D721Med (cell line): Measurements from ENCODE around the gene IFFO2.

Source experiments
- DNase-seq: peaks from one replicate; pipeline ENCODE4 v3.0.0; 2011; ENCODE audit warnings: low spot score; ENCODE audit not compliant: insufficient read length
- FAIRE-seq: peaks from 2 replicates; lab custom pipeline; 2011; peaks lifted over from hg19 to GRCh38; lab: Jason Lieb, UNC
- CTCF ChIP-seq: IDR thresholded peaks from 2 replicates; pipeline ENCODE4 v1.5.1; 2012; ENCODE audit warnings: mild to moderate bottlenecking, control low read depth; ENCODE audit not compliant: insufficient read depth; ENCODE audit errors: missing control alignments

The IFFO2 gene

GRCh38 chr1:18953731-18954231 lies 2.7 kb downstream of the IFFO2 start:
- DNase-seq: no peak
- FAIRE-seq: no peak
- no peak for TF ChIP-seq CTCF

GRCh38 chr1:18951818-18952391 lies 4.6 kb downstream of the IFFO2 start:
- DNase-seq (no peak), FAIRE-seq (no peak)
- TF ChIP-seq CTCF: no peak

GRCh38 chr1:18951416-18951815 lies 5.1 kb downstream of the IFFO2 start:
- DNase-seq (no peak), FAIRE-seq (no peak)
- TF ChIP-seq CTCF: no peak

- no peak for TF ChIP-seq CTCF
- DNase-seq (no peak), FAIRE-seq (no peak)
These were observed 6.0 kb downstream of the IFFO2 start for GRCh38 chr1:18950401-18951026.

DNA sequence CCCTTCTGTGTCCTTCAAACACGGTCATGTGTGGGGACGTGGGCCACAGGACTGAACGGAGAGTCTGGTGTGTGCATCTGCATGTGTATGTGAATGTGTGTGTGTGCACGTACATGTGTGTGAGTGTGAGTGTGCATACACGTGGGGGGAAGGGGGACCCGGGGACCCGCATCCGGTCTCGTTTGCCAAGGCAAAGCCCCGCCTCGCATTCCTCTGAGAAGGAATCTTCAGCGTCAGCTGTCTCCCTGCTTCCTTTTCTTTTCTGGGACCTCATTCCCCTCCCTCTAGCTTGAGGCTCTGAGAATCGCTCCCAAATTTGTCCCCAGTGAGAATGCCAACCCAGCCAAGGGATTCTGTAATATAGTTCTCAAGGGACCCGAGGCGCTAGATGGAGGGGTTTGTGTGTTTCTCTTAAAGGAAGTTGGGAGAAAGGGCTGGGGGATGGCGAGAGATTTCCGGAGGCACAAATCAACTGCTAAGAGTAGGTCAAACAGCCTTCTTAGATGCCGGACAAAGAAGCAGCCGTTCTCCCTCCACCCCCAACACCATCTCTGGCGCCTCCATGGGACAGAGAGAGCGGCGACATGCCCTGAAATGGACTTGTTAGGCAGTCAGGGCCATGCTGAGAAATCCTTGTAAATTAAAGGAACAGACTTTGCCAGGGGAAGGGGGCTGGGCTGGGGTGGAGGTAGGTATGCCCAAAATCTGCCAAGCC lies 6.6 kb downstream of the IFFO2 start:
- TF ChIP-seq CTCF: no peak
- FAIRE-seq: no peak
- DNase-seq: no peak

- DNase-seq (no peak), FAIRE-seq (no peak)
- no peak for TF ChIP-seq CTCF
These were observed 7.4 kb downstream of the IFFO2 start for GRCh38 chr1:18948913-18949685.
